D721Med (cell line): ENCODE results near the gene TBC1D10B.
A peak's percentile ranks its signal among the peaks of the same experiment; 100 is the strongest.

Experiments used
- DNase-seq: peaks from one replicate; pipeline ENCODE4 v3.0.0; 2011; ENCODE audit warnings: low spot score; ENCODE audit not compliant: insufficient read length
- FAIRE-seq: peaks from 2 replicates; lab custom pipeline; 2011; peaks lifted over from hg19 to GRCh38; lab: Jason Lieb, UNC
- TF ChIP-seq, protein P1 (sequence below): IDR thresholded peaks from 2 replicates; pipeline ENCODE4 v1.5.1; 2012; ENCODE audit warnings: mild to moderate bottlenecking, control low read depth; ENCODE audit not compliant: insufficient read depth; ENCODE audit errors: missing control alignments

Gene TBC1D10B

DNA sequence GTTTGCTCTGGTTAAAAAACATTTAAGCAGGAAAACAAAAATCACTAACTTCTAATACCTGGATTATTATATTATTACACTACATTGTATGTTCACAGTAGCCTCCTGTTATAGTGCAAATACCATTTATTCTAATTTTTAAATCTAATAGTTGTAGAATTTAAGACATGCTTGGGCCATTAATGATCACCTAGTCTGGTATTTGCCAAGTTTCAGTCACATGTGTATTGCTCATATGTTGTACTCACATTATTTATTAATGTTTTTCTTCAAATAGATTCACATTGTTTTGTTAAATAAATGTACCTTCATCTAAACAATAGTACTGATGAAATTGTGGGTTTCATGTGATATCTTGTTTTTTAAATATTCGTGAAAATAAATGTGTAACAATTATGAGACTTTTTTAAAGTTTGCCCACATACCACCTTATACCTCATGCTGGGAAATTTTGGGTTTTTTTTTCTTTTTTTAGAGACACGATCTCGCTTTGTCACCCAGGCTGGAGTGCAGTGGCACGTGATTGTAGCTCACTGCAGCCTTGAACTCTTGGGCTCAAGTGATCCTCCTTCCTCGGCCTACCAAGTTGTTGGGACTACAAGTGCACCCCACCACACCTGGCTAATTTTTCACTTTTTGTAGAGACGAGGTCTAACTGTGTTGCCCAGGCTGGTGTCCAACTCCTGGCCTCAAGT is 43.0 kb upstream of the TBC1D10B start:
- FAIRE-seq = no peak
- TF ChIP-seq, protein P1, sequence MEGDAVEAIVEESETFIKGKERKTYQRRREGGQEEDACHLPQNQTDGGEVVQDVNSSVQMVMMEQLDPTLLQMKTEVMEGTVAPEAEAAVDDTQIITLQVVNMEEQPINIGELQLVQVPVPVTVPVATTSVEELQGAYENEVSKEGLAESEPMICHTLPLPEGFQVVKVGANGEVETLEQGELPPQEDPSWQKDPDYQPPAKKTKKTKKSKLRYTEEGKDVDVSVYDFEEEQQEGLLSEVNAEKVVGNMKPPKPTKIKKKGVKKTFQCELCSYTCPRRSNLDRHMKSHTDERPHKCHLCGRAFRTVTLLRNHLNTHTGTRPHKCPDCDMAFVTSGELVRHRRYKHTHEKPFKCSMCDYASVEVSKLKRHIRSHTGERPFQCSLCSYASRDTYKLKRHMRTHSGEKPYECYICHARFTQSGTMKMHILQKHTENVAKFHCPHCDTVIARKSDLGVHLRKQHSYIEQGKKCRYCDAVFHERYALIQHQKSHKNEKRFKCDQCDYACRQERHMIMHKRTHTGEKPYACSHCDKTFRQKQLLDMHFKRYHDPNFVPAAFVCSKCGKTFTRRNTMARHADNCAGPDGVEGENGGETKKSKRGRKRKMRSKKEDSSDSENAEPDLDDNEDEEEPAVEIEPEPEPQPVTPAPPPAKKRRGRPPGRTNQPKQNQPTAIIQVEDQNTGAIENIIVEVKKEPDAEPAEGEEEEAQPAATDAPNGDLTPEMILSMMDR = no peak
- DNase-seq = no peak

GRCh38 chr16:30409125-30410060 is 39.1 kb upstream of the TBC1D10B start:
- FAIRE-seq (no peak), DNase-seq (no peak)
- TF ChIP-seq, protein P1 = peak; percentile 96

- TF ChIP-seq, protein P1 = no peak
- no peak for FAIRE-seq
- DNase-seq = no peak
Observed at GRCh38 chr16:30407804-30408534, 37.7 kb upstream of the TBC1D10B start.

DNA sequence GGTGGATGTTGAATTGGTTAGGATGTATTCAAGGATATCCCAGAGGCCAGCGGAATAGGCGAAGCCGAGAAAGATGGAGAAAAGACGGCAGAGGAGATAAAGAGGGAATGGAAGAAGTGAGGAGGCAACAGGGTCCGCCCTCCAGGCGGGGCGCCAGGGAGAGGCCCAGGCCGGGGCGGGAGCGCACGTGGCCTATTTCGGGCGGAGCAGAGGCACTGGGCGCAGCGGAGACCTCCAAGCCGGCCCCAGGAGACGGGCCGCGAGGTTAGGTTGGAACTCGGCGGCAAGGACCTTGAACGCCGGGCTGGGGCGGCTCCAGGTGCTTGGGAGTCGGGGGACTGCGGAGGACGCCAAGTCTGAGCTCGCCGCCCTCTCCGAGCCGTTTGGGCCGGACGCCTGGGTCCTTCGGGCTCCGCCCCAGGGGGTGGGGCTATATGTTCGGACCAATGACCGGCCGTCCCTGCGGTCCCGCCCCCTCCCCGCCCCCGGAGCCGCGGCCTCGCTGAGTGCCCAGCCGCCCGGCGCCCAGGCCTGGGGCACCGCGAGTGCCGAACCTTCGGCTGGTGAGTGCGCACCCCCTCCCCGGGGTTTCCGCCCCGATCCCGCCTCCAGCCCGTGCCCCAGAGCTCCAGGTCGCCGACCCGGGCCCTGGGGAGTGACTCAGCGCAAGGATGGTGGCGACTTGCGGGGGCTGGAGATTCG is 37.0 kb upstream of the TBC1D10B start, which contains the start of gene ZNF771:
Gene ZNF771 (plus strand): TSS at position 505 of the 702 bp plus-strand sequence. CDS start 448 bp downstream, outside the sequence.
- DNase-seq = peak; percentile 75
- FAIRE-seq = no peak
- TF ChIP-seq, protein P1 = no peak

DNA sequence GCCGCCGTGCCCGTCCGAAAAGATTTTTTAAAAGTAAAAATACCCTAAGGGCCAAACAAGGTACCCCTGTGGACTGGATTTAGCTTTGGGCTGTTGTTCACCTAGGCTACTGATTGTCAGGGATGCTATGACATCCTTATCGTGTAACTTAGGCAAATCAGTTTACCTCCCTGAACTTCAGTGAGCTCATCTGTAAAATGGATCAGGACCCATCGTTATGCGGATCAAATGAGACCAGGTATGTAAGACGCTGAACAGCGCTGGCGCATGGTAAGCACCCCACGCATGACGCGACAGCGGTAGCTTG is 36.5 kb upstream of the TBC1D10B start:
- DNase-seq (no peak), FAIRE-seq (no peak)
- TF ChIP-seq, protein P1 = no peak

GRCh38 chr16:30401768-30402425 is 31.6 kb upstream of the TBC1D10B start:
- TF ChIP-seq, protein P1 = no peak
- no peak for FAIRE-seq

More at GRCh38 chr16:30401768-30402425, 31.6 kb upstream of the TBC1D10B start:
- no peak for DNase-seq
